HG02678 (cell line): ENCODE data around the gene PALM3.
"Not testable (repeated sequence)": the region's sequence is repeated elsewhere in the genome, so short reads cannot be mapped to it uniquely, and the experiment has no call there.

Experiments used
- ATAC-seq: cut with Tn5 transposase; IDR thresholded peaks from one replicate; pipeline ENCODE4 v1.9.1; 2021; ENCODE audit warnings: mild to moderate bottlenecking, moderate library complexity; ENCODE audit not compliant: unreplicated experiment

The PALM3 gene

DNA sequence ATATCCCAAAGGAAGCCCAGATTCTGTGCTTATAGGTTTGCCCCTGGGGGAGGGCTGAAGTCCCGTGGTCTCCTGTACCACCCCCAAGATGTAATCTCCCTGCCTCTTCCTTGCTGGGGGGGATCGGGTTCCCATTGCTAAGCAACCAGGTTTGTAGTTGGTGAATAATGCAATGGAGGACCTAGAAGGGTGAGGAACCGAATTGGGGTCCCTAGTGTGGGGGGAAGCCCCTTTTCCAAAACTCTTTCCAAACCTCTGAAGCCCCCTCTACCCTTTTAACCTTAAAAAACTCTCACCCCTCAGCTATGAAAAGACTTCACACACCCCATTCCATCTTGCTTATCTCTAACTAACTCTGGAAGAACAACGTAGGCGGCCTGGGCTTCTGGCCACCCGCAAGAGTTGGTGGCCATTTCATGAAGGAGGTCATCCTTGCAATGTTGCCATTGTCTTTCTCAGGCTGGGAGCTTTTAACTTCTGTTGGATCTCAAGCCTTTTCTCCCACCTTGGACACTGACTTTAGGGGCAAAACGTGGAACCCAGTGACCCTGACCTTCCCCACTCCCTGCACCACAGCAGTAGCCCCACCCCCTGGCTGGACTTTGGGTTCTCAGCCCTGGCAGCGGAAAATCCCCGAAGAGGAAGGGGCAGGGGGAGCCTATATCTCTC lies 661 bp downstream of the PALM3 start:
- ATAC-seq = no peak

DNA sequence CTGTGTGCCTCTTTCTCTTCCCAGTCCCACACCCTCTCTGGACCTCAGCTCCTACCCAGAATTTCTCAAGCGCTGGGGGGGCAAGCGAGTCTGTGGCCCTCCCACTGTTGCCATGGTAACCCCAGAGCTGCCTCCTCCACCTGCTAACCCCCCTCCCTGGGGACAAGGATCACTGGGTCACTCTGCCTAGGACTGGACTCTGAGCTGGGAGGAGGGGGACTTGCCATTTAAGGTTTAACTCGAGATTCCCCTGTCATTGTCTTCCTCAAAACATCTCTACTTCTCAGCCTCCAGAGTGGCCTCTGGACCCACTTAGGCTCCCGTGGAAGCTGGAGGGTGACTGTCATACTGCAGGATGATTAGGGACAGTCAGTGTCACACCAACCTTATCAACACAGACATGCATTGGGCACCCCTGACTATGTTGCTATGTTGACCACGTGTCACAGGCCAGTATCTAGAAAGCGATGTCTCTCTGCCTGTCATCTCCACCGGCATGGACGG lies 2.2 kb downstream of the PALM3 start:
- no peak for ATAC-seq

DNA sequence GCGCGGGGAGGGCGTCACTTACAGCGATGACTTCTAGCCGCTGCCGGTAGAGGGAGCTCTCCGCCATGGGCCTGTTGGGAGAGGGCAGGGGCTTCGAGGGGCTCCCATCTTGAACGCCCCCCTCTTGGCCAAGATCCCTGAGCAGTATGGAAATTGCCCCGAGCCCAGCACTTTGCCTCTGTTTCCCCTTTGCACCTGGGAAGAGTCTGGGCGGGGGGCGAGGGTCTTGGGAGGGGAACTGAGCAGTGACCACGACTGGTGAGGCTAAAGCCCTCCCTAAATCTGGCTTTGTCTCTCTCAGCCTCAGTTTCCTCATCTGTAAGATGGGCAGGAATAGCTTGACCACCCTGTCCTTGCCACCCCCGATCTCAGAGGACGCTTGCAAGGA lies 2.8 kb downstream of the PALM3 start:
- ATAC-seq = no peak

DNA sequence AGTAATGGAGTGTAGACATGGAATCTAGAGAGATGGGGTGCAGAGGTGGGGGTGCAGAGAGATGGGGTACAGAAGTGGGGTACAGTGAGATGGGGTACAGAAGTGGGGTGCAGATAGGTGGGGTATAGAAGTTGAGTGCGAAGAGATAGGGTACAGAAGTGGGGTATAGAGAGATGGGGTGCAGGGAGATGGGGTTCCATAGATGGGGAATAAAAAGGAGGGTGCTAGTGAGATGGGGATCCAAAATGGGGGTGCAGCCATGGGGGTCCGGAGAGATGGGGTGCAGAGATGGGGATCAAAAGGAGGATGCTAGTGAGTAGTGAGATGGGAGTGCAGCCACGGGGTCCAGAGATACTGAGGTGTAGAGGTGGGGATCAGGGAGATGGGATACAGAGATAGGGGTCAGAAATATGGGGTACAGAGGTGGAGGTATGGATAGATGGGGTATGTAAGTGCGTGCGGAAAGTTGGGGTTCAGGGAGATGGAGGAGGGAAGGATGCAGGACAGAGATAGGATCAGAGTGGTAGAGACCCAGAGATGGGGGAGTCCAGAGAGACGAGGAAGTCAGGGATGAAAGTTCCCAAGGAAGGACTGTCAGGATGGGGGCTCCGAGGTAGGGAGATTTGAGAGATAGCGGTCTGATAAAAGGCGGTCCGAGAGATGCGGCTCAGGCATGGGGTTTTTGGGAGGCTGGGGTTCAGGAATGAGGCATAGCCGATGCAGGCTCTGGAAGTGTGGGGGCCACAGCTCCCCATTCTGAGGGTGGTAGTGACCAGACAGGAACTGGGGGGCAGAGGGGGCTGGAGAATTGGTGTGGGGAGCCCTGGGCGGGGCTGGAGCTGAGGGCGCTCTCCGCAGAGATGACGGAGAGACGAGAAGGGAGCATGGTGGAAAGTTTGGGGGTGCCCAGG lies 3.4 kb downstream of the PALM3 start:
- no peak for ATAC-seq

DNA sequence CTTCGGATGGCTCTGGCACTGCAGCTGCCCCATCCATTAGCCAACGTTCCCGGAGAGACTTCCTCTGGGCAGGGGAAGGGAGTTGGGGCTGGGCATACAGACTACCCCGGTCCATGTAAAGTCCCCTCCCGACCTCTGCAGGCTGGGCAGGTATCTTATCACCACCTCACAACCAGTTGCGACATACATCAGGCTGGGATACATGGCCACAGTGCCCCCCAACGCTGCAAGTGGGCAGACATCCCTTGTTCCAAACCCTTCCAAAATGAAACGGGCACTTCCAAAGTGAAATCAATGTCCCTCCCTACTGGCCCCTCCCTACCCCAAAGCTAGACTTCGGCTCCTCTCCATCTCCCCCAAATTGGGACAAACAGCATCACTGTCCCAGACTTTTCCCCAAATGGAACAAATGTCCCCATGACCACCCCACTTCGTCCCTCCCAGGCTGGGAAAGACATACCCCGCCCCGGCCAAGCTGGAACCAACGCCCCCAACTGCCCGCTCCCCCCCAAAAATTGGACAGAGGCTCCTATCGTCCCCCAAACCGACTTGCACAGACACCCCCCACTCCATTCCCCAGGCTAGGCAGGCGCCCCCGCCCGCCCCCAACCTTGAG lies 5.0 kb downstream of the PALM3 start:
- no peak for ATAC-seq

DNA sequence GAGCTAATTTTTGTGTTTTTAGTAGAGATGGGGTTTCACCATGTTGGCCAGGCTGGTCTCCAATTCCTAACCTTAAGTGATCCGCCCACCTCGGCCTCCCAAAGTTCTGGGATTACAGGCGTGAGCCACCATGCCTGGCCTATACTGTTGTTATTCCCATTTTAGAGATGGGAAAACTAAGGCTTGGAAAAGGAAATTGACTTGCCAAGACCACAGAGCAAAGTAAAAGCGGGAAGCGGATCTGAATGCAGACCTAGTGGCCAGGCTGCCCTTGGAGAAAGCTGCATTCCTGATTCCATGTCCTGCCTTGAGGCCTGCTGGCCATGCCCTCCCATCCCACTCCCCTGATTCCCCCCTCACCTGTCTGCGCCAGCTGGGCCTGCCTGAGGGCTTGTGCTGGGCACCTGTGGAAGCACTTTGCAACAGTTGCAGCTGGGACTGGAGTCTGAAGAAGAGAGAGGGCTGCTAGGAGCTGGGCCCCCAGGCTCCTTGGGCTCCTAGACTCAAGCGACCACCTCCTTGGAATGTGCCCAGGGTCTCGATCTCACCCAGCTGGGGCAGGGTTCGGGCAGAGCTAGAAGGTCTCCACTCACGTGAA lies 5.7 kb downstream of the PALM3 start:
- ATAC-seq = no peak

DNA sequence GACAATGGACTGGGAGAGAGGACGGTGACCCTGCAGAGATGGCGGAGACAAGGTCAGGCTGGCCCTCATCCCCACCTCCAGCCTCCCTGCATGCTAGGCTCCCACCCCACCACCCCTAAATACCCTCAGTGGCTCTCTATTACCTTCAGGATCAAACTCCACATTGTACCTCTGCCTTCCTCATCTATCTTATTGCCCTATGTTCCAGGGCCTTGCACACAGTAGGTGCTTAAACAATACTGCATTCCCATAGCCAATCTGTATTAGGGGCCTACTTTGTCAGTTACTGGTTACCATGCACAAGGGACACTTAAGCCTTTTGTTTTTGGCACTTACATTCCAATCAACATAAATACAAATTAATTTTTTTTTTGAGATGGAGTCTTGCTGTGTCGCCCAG lies 6.5 kb downstream of the PALM3 start:
- no peak for ATAC-seq

DNA sequence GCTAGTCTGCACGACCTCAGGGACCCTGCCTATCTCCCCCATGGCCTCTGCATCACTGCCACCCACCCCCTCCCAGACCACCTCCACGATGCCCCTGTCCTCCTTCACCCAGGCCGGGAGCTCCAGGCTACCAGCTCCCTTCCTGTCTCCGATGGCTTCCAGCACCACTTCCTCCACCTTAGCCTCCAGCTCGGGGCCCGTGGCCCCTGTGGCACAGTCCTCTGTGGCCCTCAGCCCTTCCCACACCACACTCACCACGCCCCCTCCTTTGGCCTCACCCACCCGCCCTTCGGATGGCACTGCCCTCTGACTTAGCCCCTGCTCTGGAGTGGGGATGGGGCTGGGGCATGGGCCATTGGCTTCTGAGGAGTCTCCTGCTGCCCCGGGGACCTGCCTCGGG lies 7.2 kb downstream of the PALM3 start:
- no peak for ATAC-seq

DNA sequence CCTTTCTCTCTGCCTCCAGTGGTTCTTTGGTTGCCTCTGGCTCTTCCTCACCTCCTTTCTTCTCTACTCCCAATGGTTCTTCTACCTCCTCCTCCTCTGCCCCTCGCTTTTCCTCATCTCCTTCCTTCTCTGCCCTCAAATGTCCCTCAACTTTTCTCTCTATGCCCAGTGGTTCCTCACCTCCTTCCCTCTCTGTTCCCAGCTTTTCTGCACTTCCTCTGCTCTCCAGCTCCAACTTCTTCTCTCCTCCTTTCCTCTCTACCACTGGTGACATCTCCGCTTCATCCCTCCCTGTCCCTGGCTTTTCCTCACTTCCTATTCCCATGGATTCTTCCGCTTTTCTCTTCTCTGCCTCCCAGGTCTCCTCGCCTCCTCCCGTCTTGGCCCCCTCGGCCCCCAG lies 7.8 kb downstream of the PALM3 start:
- ATAC-seq = no peak

DNA sequence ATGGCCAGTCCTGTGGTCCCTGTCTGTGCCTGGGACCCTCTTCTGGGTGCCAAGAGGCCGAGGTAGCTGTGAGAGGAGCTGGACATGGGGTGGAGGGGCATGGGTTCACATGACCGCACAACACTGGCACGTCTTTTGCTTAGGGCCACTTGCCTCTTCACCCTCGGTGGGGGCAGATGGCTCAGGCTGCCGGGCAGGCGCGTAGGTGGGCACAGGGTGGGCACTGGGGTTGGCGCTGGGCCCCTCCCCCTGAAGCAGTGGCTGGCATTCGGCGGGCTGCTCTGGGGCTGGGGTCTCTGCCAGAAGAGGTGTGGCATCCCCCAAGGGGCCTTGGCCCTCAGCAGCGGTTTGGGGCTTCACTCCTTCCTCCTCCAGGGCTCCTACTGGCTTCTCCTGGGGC lies 8.4 kb downstream of the PALM3 start:
- no peak for ATAC-seq

DNA sequence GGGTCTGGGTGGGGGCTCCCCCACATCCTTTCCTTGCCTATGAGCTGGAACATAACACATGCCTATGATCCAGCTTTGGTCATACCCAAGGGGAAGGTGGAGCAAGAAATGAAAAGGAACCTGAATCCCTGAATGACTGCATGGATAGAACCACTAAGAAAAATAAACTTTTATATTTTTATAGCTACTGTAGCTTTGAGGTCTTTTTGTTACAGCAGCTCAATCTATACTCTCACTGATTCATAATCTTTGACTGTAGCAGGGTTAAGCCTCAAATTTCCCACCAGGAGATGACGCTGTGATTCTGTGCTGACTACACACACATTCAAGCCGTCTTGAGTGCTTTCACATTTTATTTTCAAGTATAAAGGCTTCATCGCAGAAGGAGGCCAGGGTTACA lies 8.8 kb downstream of the PALM3 start:
- no peak for ATAC-seq

DNA sequence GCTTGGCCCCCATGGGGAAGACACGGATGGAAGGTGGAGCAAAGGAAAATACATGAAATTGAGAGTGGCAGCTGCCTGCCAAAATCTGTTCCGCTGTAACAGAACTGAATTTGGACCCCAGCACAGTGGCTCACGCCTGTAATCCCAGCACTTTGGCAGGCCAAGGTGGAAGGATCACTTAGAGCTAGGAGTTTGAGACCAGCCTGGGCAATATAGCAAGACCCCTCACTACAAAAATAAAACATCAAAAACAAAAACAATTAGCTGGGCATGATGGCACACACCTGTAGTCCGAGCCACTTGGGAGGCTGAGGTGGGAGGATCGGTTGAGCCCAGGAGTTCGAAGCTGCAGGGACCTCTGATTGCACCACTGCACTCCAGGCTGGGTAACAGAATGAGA lies 9.4 kb downstream of the PALM3 start:
- no peak for ATAC-seq

DNA sequence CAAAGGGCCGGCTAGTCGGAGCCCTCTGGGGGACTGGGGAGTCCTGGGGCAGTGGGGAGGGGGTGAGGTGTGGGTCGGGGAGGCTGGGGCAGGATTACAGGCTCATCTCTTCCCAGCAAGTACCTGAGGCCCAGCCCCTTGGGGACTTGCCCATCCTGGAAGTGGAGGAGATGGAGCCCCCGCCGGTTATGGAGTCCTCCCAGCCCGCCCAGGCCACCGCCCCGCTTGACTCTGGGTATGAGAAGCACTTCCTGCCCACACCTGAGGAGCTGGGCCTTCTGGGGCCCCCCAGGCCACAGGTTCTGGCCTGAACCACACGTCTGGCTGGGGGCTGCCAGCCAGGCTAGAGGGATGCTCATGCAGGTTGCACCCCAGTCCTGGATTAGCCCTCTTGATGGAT lies 9.9 kb downstream of the PALM3 start:
- no peak for ATAC-seq

DNA sequence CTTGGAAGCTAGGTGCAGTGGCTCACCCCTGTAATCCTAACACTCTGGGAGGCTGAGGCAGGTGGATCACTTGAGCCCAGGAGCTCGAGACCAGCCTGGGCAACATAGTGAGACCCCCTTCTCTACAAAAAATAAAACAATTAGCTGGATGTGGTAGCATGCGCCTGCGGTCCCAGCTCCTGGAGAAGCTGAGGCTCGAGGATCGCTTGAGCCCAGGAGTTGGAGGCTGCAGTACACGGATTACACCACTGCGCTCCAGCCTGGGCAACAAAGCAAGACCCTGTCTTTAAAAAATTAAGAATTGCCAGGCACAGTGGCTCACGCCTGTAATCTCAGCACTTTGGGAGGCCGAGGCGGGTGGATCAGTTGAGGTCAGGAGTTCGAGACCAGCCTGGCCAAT lies 10.9 kb downstream of the PALM3 start:
- ATAC-seq = not testable (repeated sequence)

DNA sequence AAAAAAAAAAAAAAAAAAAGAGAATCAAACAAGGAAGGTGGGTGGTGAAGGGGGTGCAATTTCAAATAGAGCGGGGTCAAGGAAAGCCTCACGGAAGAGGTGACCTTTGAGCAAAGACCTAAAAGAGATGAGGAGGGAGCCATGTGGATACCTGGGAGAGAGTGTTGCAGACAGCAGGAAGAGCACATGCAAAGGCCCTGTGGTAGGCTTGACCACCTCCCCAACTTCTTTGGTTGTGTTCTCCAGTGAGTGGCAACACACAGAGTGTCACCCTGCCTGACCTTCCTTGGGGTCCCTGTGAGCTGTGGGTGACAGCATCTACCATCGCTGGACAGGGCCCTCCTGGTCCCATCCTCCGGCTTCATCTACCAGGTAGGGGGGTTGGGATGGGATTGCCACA lies 11.4 kb downstream of the PALM3 start:
- no peak for ATAC-seq

DNA sequence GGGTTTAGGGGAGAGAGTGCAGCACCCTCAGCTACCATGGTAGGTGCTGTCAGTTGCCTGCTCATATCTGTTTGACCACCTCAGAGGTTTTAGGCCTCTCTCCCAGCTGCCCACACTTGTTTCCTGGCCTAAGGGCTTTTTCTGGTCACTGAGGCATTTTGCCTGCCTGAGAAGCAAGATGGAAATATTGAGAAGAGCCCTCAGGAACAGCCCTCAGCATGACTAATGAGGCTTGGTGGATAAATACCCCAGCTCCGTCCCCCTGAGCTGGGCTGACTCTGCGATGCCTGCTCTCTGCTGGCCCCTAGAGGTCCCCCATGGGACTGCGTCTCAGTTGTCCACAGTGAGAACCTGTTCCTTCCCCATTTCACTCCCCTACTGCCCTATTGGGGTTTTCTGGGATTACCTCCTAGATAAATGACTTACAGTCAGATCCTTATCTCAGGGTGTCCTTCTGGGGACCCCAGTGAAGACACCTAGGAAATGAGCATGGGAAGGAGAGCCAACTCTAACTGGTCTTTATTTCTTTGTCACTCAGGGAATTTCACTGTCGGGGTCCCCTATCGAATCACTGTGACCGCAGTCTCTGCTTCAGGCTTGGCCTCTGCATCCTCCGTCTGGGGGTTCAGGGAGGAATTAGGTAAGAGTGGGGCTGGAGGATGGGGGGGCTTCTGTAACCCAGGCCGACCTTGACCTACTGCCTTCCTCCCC lies 13.3 kb downstream of the PALM3 start:
- no peak for ATAC-seq

DNA sequence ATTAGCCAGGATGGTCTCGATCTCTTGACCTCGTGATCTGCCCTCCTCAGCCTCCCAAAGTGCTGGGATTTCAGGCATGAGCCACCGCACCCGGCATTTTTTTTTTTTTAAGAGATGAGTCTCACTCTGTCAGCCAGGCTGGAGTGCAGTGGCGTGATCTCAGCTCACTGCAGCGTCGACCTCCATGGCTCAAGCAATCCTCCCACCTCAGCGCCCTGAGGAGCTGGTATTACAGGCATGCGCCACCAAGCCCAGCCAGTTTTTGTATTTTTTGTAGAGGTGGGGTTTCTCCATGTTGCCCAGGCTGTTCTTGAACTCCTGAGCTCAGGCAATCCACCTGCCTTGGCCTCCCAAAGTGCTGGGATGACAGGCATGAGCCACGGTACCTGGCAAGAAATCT lies 14.0 kb downstream of the PALM3 start:
- not testable (repeated sequence) for ATAC-seq

DNA sequence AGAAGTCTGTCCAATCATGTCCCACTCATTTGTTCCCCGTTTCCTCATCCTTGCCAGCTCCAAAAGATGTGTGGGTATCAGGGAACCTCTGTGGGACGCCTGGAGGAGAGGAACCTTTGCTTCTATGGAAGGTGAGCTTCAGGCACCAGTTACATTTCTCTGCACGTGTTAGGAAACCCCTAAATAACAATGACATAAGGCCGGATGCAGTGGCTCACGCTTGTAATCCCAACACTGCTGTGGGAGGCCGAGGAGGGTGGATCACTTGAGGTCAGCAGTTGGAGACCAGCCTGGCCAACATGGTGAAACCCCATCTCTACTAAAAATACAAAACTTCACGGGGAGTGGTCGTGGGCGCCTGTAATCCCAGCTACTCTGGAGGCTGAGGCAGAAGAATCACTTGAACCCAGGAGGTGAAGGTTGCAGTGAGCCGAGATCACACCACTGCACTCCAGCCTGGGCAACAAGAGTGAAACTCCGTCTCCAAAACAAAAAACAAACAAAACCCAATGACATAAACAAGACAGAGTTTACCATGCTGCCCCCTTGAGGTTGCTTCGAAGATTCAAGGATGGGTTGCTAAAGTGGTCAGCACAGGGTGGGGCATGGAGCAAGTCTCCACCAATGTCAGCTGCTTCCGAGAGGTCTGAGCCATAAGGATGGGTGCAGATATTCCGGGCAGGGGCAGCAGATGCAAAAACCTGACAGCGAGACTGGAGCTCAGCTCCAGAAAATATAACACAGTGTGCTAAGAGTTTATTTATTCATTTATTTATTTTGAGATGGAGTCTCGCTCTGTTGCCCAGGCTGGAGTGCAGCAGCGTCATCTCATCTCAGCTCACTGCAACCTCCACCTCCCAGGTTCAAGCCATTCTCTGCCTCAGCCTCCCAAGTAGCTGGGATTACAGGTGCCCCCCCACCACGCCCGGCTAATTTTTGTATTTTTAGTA lies 18.9 kb downstream of the PALM3 start:
- ATAC-seq = not testable (repeated sequence)

DNA sequence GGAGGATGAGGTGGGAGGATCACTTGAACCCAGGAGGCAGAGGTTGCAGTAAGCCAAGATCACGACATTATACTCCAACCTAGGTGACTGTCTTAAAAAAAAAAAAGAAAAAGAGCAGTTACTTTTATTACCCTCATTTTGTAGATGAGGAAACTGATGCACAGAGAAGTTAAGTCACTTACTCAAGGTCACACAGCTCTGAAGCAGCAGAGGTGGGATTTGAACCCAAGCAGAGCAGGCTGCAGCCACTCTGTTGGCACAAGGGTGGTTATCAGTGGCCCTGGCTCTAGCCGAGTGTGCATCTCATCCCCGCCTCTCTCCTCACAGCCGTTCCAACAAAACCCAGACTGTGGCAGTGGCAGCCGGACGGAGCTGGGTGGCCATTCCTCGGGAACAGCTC lies 22.7 kb downstream of the PALM3 start:
- ATAC-seq = no peak

DNA sequence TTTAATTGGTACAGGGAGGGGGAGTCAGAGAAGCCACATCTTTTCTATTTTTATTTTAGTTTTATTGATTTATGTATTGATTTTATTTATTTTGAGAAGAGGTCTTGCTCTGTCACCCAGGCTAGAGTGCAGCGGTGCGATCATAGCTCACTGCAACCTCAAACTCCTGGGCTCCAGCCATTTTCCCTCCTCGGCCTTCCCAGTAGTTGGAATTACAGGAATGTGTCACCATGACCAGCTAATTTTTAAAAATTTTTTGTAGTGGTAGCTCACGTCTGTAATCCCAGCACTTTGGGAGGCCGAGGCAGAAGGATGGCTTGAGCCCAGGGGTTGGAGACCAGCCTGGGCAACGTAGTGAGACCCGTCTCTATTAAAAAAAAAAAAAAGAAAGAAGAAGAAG lies 26.2 kb downstream of the PALM3 start:
- no peak for ATAC-seq
